H9 (cell line): Measurements from ENCODE around the gene NR3C2. TPM values are rescaled to one million over a fixed set of nuclear protein-coding genes. Genes with fewer than 3 reads are reported as not detected.
"Not testable (repeated sequence)": the region's sequence is repeated elsewhere in the genome, so short reads cannot be mapped to it uniquely, and the experiment has no call there.

ENCODE experiments used
- DNase-seq: peaks from one replicate; pipeline ENCODE4 v3.0.0-alpha.2; 2017
- H2AFZ ChIP-seq: one replicate; pipeline ENCODE4 v1.6.1; 2013; ENCODE audit warnings: mild to moderate bottlenecking, low read length, control low read depth, moderate library complexity
- H2AK5ac ChIP-seq: 2 replicates; pipeline ENCODE4 v1.6.1; 2013; ENCODE audit warnings: low read length, control low read depth, mixed read lengths; ENCODE audit not compliant: insufficient read length
- H2BK120ac ChIP-seq: one replicate; pipeline ENCODE4 v1.6.1; 2013; ENCODE audit warnings: low read depth, mild to moderate bottlenecking, low read length, control low read depth, inconsistent platforms; ENCODE audit not compliant: poor library complexity, severe bottlenecking
- H2BK12ac ChIP-seq: 2 replicates; pipeline ENCODE4 v1.6.1; 2013; ENCODE audit warnings: low read length, control low read depth, mixed read lengths, low read depth; ENCODE audit not compliant: insufficient read length
- H2BK15ac ChIP-seq: 2 replicates; pipeline ENCODE4 v1.6.1; 2013; ENCODE audit warnings: low read depth, low read length, control low read depth
- H2BK20ac ChIP-seq: one replicate; pipeline ENCODE4 v1.6.1; 2013; ENCODE audit warnings: low read depth, mild to moderate bottlenecking, low read length, control low read depth, inconsistent platforms; ENCODE audit not compliant: poor library complexity, severe bottlenecking
- H2BK5ac ChIP-seq: 2 replicates; pipeline ENCODE4 v1.6.1; 2013; ENCODE audit warnings: low read length, control low read depth, mixed read lengths; ENCODE audit not compliant: insufficient read length
- H3K14ac ChIP-seq: 2 replicates; pipeline ENCODE4 v1.6.1; 2013; ENCODE audit warnings: low read length, control low read depth; ENCODE audit not compliant: insufficient read depth
- H3K18ac ChIP-seq: 2 replicates; pipeline ENCODE4 v1.6.1; 2013; ENCODE audit warnings: low read depth, mild to moderate bottlenecking, mixed read lengths, low read length, control low read depth; ENCODE audit not compliant: insufficient read length
- H3K23ac ChIP-seq: 2 replicates; pipeline ENCODE4 v1.6.1; 2013; ENCODE audit warnings: low read length, control low read depth, mixed read lengths, low read depth; ENCODE audit not compliant: insufficient read length
- H3K23me2 ChIP-seq: 2 replicates; pipeline ENCODE4 v1.6.1; 2013; ENCODE audit warnings: low read depth, mild to moderate bottlenecking, mixed read lengths, low read length, control low read depth; ENCODE audit not compliant: insufficient read length, poor library complexity, severe bottlenecking
- H3K27ac ChIP-seq: 2 replicates; pipeline ENCODE4 v1.5.1; 2013; ENCODE audit warnings: low read length, control low read depth, mixed read lengths, low read depth; ENCODE audit not compliant: insufficient read length
- H3K27me3 ChIP-seq: 2 replicates; pipeline ENCODE4 v1.6.1; 2013; ENCODE audit warnings: low read length, control low read depth, inconsistent platforms; ENCODE audit not compliant: insufficient read depth
- H3K4ac ChIP-seq: 2 replicates; pipeline ENCODE4 v1.6.1; 2013; ENCODE audit warnings: low read depth, mild to moderate bottlenecking, control low read depth, inconsistent platforms, low read length, moderate library complexity
- H3K4me1 ChIP-seq: 2 replicates; pipeline ENCODE4 v1.6.1; 2013; ENCODE audit warnings: low read length, control low read depth, inconsistent platforms; ENCODE audit not compliant: insufficient read depth
- H3K4me2 ChIP-seq: 2 replicates; pipeline ENCODE4 v1.6.1; 2013; ENCODE audit warnings: low read length, control low read depth, mixed read lengths; ENCODE audit not compliant: insufficient read length, insufficient read depth
- H3K56ac ChIP-seq: 2 replicates; pipeline ENCODE4 v1.6.1; 2013; ENCODE audit warnings: low read depth, mild to moderate bottlenecking, mixed read lengths, low read length, control low read depth; ENCODE audit not compliant: insufficient read length
- H3K79me1 ChIP-seq: 2 replicates; pipeline ENCODE4 v1.6.1; 2013; ENCODE audit warnings: low read depth, mild to moderate bottlenecking, moderate library complexity, low read length, control low read depth, inconsistent platforms; ENCODE audit not compliant: insufficient read depth, poor library complexity, severe bottlenecking
- H3K79me2 ChIP-seq: 2 replicates; pipeline ENCODE4 v1.6.1; 2013; ENCODE audit warnings: low read length, control low read depth, inconsistent platforms; ENCODE audit not compliant: insufficient read depth
- H3K9ac ChIP-seq: 2 replicates; pipeline ENCODE4 v1.6.1; 2013; ENCODE audit warnings: low read length, control low read depth, mixed read lengths; ENCODE audit not compliant: insufficient read length; ENCODE audit errors: extremely low read depth
- H3K9me3 ChIP-seq: one replicate; pipeline ENCODE4 v1.6.1; 2013; ENCODE audit warnings: low read depth, low read length, inconsistent platforms; ENCODE audit not compliant: control insufficient read depth
- H3T11ph ChIP-seq: one replicate; pipeline ENCODE4 v1.6.1; 2013; ENCODE audit warnings: mild to moderate bottlenecking, low read length, control low read depth, inconsistent platforms
- H4K20me1 ChIP-seq: one replicate; pipeline ENCODE4 v1.6.1; 2013; ENCODE audit not compliant: control insufficient read depth, insufficient read length, insufficient read depth
- H4K5ac ChIP-seq: 2 replicates; pipeline ENCODE4 v1.6.1; 2013; ENCODE audit warnings: low read depth, mild to moderate bottlenecking, mixed read lengths, low read length, control low read depth; ENCODE audit not compliant: insufficient read length
- H4K8ac ChIP-seq: replicated peaks from 2 replicates; pipeline ENCODE4 v1.6.1; 2013; ENCODE audit warnings: low read length, control low read depth, mixed read lengths, low read depth; ENCODE audit not compliant: insufficient read length
- H4K91ac ChIP-seq: 2 replicates; pipeline ENCODE4 v1.6.1; 2013; ENCODE audit warnings: low read depth, mild to moderate bottlenecking, moderate library complexity, mixed read lengths, low read length, control low read depth; ENCODE audit not compliant: insufficient read length
- H3K27ac Mint-ChIP-seq, 3 experiments: 2 replicates in 2 of 3; 3 replicates in 1 of 3; pipeline ENCODE4 v1.8.0; 2020 to 2021; ENCODE audit warnings: mixed read lengths in 3 of 3, mild to moderate bottlenecking in 1 of 3, moderate library complexity in 1 of 3
- H3K27me3 Mint-ChIP-seq: 2 replicates; pipeline ENCODE4 v1.8.0; 2021; ENCODE audit warnings: low read depth, mild to moderate bottlenecking, moderate library complexity, mixed read lengths
- H3K36me3 Mint-ChIP-seq, 3 experiments: 2 replicates in 2 of 3; 3 replicates in 1 of 3; pipeline ENCODE4 v1.8.0; 2020 to 2021; ENCODE audit warnings: low read depth in 3 of 3, mixed read lengths in 3 of 3; ENCODE audit not compliant: insufficient read depth in 1 of 3
- H3K4me1 Mint-ChIP-seq, 2 experiments: 2 replicates each; pipeline ENCODE4 v1.8.0; 2020; ENCODE audit warnings: mixed read lengths in 2 of 2
- H3K4me3 Mint-ChIP-seq, 2 experiments: 2 replicates in 1 of 2; 3 replicates in 1 of 2; pipeline ENCODE4 v1.8.0; 2020 to 2021; ENCODE audit warnings: mild to moderate bottlenecking in 2 of 2, mixed read lengths in 2 of 2, moderate library complexity in 1 of 2
- H3K9me3 Mint-ChIP-seq, 2 experiments: 2 replicates in 1 of 2; 3 replicates in 1 of 2; pipeline ENCODE4 v1.8.0; 2020; ENCODE audit warnings: mild to moderate bottlenecking in 2 of 2, mixed read lengths in 2 of 2, moderate library complexity in 1 of 2
- CTCF ChIP-seq: fragments of 200-600 bp; sonication (generic); conservative IDR thresholded peaks from 3 replicates; pipeline ENCODE4 v1.8.0; 2021; ENCODE audit warnings: antibody characterized with exemption, mild to moderate bottlenecking
- WGBS: extraction: QIAGEN DNeasy Blood & Tissue Kit; methylation state at CpG from one replicate; pipeline ENCODE4 v1.1.7; 2013; ENCODE audit warnings: missing lambda C conversion rate, low lambda C conversion rate, mixed read lengths; ENCODE audit not compliant: insufficient read length; ENCODE audit errors: extremely low coverage; 5-methylcytosine and 5-hydroxymethylcytosine counted together
- total RNA-seq: library from RNA; stranded (reverse); gene quantifications from 2 replicates; pipeline ENCODE4 v1.2.1, GENCODE V29; 2021

Gene NR3C2
- total RNA-seq, 1 experiment from 2014 or later = 1.4 TPM

- H3K27me3 Mint-ChIP-seq = no peaks in the 10 kb centered on the region; the same call in 1 of the 2 replicates
- H2BK12ac ChIP-seq = no peak overlapping the region
- no peak for DNase-seq
- H3K56ac ChIP-seq = no peak overlapping the region
- H3K9ac ChIP-seq = no peak overlapping the region
- H2BK20ac ChIP-seq = no peak overlapping the region
- WGBS = no CpG with 5 or more reads among the region's 1 CpG
- no peaks in the 10 kb centered on the region for H4K20me1 ChIP-seq
- H3K27me3 ChIP-seq = no peaks in the 10 kb centered on the region
- H4K91ac ChIP-seq = no peak overlapping the region
- no peak overlapping the region for H2BK5ac ChIP-seq
- no peak overlapping the region for H2BK15ac ChIP-seq
- H3K36me3 Mint-ChIP-seq = peaks cover 19 to 36% (median 28%) of the 10 kb centered on the region in 3 experiments
- no peak overlapping the region for H4K5ac ChIP-seq
- H3K4me1 Mint-ChIP-seq = no peaks in the 10 kb centered on the region
- no peaks in the 10 kb centered on the region for H3K79me1 ChIP-seq
- no peaks in the 10 kb centered on the region for H3K4me1 ChIP-seq
- no peak overlapping the region for H2BK120ac ChIP-seq
- H3K4me2 ChIP-seq = no peak overlapping the region
- no peak overlapping the region for H4K8ac ChIP-seq
- no peak overlapping the region for H3K18ac ChIP-seq
- no peak overlapping the region for H2AFZ ChIP-seq
- no peak overlapping the region for H3K27ac Mint-ChIP-seq
- H3K14ac ChIP-seq = no peak overlapping the region
- no peak overlapping the region for H3K27ac ChIP-seq
- H3K79me2 ChIP-seq = no peaks in the 10 kb centered on the region
- H3K9me3 Mint-ChIP-seq = peaks cover 30 to 43% of the 10 kb centered on the region in 2 experiments
- H3T11ph ChIP-seq = no peak overlapping the region
- no peak for TF ChIP-seq CTCF
- no peak overlapping the region for H2AK5ac ChIP-seq
- H3K4ac ChIP-seq = no peak overlapping the region
- H3K4me3 Mint-ChIP-seq = no peak overlapping the region
- no peak overlapping the region for H3K23ac ChIP-seq
- no peaks in the 10 kb centered on the region for H3K23me2 ChIP-seq
- H3K9me3 ChIP-seq = no peaks in the 10 kb centered on the region
Observed at GRCh38 chr4:148124512-148124911, 317.7 kb downstream of the NR3C2 start.

- H2AFZ ChIP-seq, H3K4me1 Mint-ChIP-seq, H3K79me1 ChIP-seq, H2BK120ac ChIP-seq, H3K4ac ChIP-seq, H3K23ac ChIP-seq, H3K4me1 ChIP-seq, H3K23me2 ChIP-seq, H2BK20ac ChIP-seq, H3T11ph ChIP-seq, H3K14ac ChIP-seq, H3K4me2 ChIP-seq, H3K79me2 ChIP-seq, H3K56ac ChIP-seq, H3K27ac Mint-ChIP-seq, H3K4me3 Mint-ChIP-seq, H2BK15ac ChIP-seq, H4K5ac ChIP-seq, H4K20me1 ChIP-seq, H3K9ac ChIP-seq, H3K27ac ChIP-seq, H2BK12ac ChIP-seq, H4K8ac ChIP-seq, H2BK5ac ChIP-seq, H3K18ac ChIP-seq, H3K27me3 Mint-ChIP-seq, H2AK5ac ChIP-seq, H3K27me3 ChIP-seq, DNase-seq, H3K9me3 ChIP-seq, H4K91ac ChIP-seq: not testable (repeated sequence)
- WGBS = no CpG with 5 or more reads among the region's 2 CpGs
- Mint-ChIP-seq H3K9me3 (peaks cover 30 to 43% of the 10 kb centered on the region in 2 experiments), H3K36me3 (peaks cover 19 to 36% (median 28%) of the 10 kb centered on the region in 3 experiments)
Observed at GRCh38 chr4:148123161-148123560, 319.1 kb downstream of the NR3C2 start.
